Measurements from ENCODE around the gene RASSF7.

Gene RASSF7

GRCh38 chr11:565921-566509 lies 5.2 kb downstream of the RASSF7 start:
- 0 out of 2 replicates have a peak, but pooled peaks have one; percentile 5 for TF ChIP-seq CTCF (conservative IDR thresholded peaks at IDR 0.05)
- H3K27ac ChIP-seq = no peak overlapping the region; the same call in 1 of the 2 replicates

- TF ChIP-seq CTCF (conservative IDR thresholded peaks at IDR 0.05) = no peak
- peak overlapping the region; percentile 89; the same call in 1 of the 2 replicates for H3K27ac ChIP-seq
Observed at GRCh38 chr11:567011-567628, 6.3 kb downstream of the RASSF7 start.

- TF ChIP-seq CTCF (conservative IDR thresholded peaks at IDR 0.05) = no peak
- H3K27ac ChIP-seq = peak overlapping the region; percentile 89
Observed at GRCh38 chr11:567629-568292, 7.0 kb downstream of the RASSF7 start.

GRCh38 chr11:568306-569157 lies 7.8 kb downstream of the RASSF7 start:
- peak overlapping the region; percentile 89 for H3K27ac ChIP-seq
- TF ChIP-seq CTCF (conservative IDR thresholded peaks at IDR 0.05) = no peak

GRCh38 chr11:569158-569885 lies 8.6 kb downstream of the RASSF7 start:
- peak overlapping the region; percentile 89 for H3K27ac ChIP-seq
- TF ChIP-seq CTCF (conservative IDR thresholded peaks at IDR 0.05) = no peak

- no peak for TF ChIP-seq CTCF (conservative IDR thresholded peaks at IDR 0.05)
- H3K27ac ChIP-seq = no peak overlapping the region
Observed at GRCh38 chr11:571802-572185, 11.0 kb downstream of the RASSF7 start.
